Gastroesophageal sphincter (tissue), 4 donors: ENCODE measurements around the gene PANX2. TPM values are rescaled to one million over a fixed set of nuclear protein-coding genes. Genes with fewer than 3 reads are reported as not detected.

Experiments used
- ATAC-seq: fragments of 150-250 bp; one replicate; pipeline ENCODE4 v1.9.1; 2016; ENCODE audit warnings: mild to moderate bottlenecking, moderate library complexity
- H3K27ac ChIP-seq, 4 donors: fragments of 200-600 bp; sonication (generic) in 3 of 4; 1 replicate in 3 of 4; 2 replicates in 1 of 4; pipeline ENCODE4 v1.5.1; 2016 to 2019
- H3K27me3 ChIP-seq: fragments of 200-600 bp; sonication (generic); one replicate; pipeline ENCODE4 v1.5.1; 2019
- H3K36me3 ChIP-seq, 2 donors: fragments of 200-600 bp; sonication (generic); one replicate each; pipeline ENCODE4 v1.5.1; 2019; ENCODE audit warnings: control low read depth in 1 of 2
- H3K4me1 ChIP-seq, 3 donors: fragments of 200-600 bp; sonication (generic); 1 replicate in 2 of 3; 2 replicates in 1 of 3; pipeline ENCODE4 v1.5.1; 2016 to 2019; ENCODE audit warnings: control low read depth in 2 of 3
- H3K4me3 ChIP-seq, 2 donors: fragments of 200-600 bp; sonication (generic); one replicate each; pipeline ENCODE4 v1.5.1; 2019; ENCODE audit warnings: mild to moderate bottlenecking in 1 of 2, moderate library complexity in 1 of 2
- H3K9me3 ChIP-seq, 3 donors: fragments of 200-600 bp; sonication (generic); one replicate each; pipeline ENCODE4 v1.5.1; 2017 to 2019; ENCODE audit warnings: control low read depth in 2 of 3
- CTCF ChIP-seq, 4 experiments: fragments of 200-600 bp in 2 of 4; fragments of 450-650 bp in 2 of 4; sonication (generic) in 1 of 4; IDR thresholded peaks; one replicate each; pipeline ENCODE4 v1.5.1; 2017 to 2019; ENCODE audit warnings: antibody characterized with exemption in 4 of 4, mild to moderate bottlenecking in 2 of 4, moderate library complexity in 2 of 4
- EP300 ChIP-seq: sonication (generic); formaldehyde crosslinking; IDR thresholded peaks from one replicate; pipeline ENCODE4 v1.6.1; 2017; ENCODE audit warnings: antibody characterized with exemption, mild to moderate bottlenecking
- POLR2A ChIP-seq, 2 donors: fragments of 450-650 bp; IDR thresholded peaks; one replicate each; pipeline ENCODE4 v1.6.1; 2017; ENCODE audit warnings: antibody characterized with exemption in 2 of 2, mild to moderate bottlenecking in 2 of 2, moderate library complexity in 1 of 2
- POLR2AphosphoS5 ChIP-seq: sonication (generic); formaldehyde crosslinking; IDR thresholded peaks from one replicate; pipeline ENCODE4 v1.6.1; 2017; ENCODE audit warnings: antibody characterized with exemption
- WGBS, 2 donors: methylation state at CpG; one replicate each; pipeline ENCODE4 v1.1.5; 2018; ENCODE audit warnings: low coverage in 1 of 2; 5-methylcytosine and 5-hydroxymethylcytosine counted together
- total RNA-seq, 4 donors: library from RNA; depleted of rRNA; stranded (reverse); fragments of >200 nt; gene quantifications; one replicate each; pipeline ENCODE4 v1.1.0, GENCODE V29; 2016

The PANX2 gene
- total RNA-seq, 4 donors from 2014 or later = 0.13 to 0.46 TPM; not detected in 2

- TF ChIP-seq POLR2A (IDR thresholded peaks at IDR 0.05) = no peak
- no peak for TF ChIP-seq POLR2AphosphoS5
- no peak for TF ChIP-seq EP300
- TF ChIP-seq CTCF (IDR thresholded peaks at IDR 0.05) = no peak
- Histone ChIP-seq H3K4me3 (no peak overlapping the region), H3K27ac (no peak overlapping the region), H3K9me3 (no peaks in the 10 kb centered on the region), H3K27me3 (peaks cover 18% of the 10 kb centered on the region), H3K4me1 (no peaks in the 10 kb centered on the region), H3K36me3 (no peaks in the 10 kb centered on the region)
- WGBS, 2 donors = 71 to 84% methylated on average over 9 of the region's 9 CpGs
- no peak for ATAC-seq
These were observed 31.5 kb upstream of the PANX2 start for GRCh38 chr22:50138988-50139387.

- TF ChIP-seq EP300 (no peak), CTCF (IDR thresholded peaks at IDR 0.05) (no peak), POLR2AphosphoS5 (no peak), POLR2A (IDR thresholded peaks at IDR 0.05) (no peak)
- Histone ChIP-seq H3K36me3 (no peaks in the 10 kb centered on the region), H3K4me1 (no peaks in the 10 kb centered on the region), H3K4me3 (no peak overlapping the region), H3K27me3 (peaks cover 18% of the 10 kb centered on the region), H3K27ac (no peak overlapping the region), H3K9me3 (no peaks in the 10 kb centered on the region)
- WGBS, 2 donors = 76 to 85% methylated on average over 13 to 14 of the region's 15 CpGs
- ATAC-seq = no peak
These were observed 30.6 kb upstream of the PANX2 start for GRCh38 chr22:50139843-50140415.

- no peak for TF ChIP-seq POLR2AphosphoS5
- TF ChIP-seq EP300 = no peak
- no peak for TF ChIP-seq CTCF (IDR thresholded peaks at IDR 0.05)
- no peak for TF ChIP-seq POLR2A (IDR thresholded peaks at IDR 0.05)
- H3K4me1 ChIP-seq = no peaks in the 10 kb centered on the region
- ATAC-seq = no peak
- H3K4me3 ChIP-seq = no peak overlapping the region
- H3K27me3 ChIP-seq = peaks cover 21% of the 10 kb centered on the region
- no peak overlapping the region for H3K27ac ChIP-seq
- WGBS, 2 donors = 57 to 66% methylated on average over 2 to 3 of the region's 3 CpGs
- H3K9me3 ChIP-seq = no peaks in the 10 kb centered on the region
- H3K36me3 ChIP-seq = no peaks in the 10 kb centered on the region
These were observed 29.9 kb upstream of the PANX2 start for GRCh38 chr22:50140615-50141014.

- ATAC-seq = no peak
- no peaks in the 10 kb centered on the region for H3K9me3 ChIP-seq
- WGBS, 2 donors = 60 to 92% methylated on average over 2 to 3 of the region's 6 CpGs
- no peak overlapping the region for H3K27ac ChIP-seq
- peaks cover 29% of the 10 kb centered on the region for H3K27me3 ChIP-seq
- H3K36me3 ChIP-seq = no peaks in the 10 kb centered on the region
- peaks cover 0 to 1% (median 0%) of the 10 kb centered on the region in 3 donors for H3K4me1 ChIP-seq
- H3K4me3 ChIP-seq = no peak overlapping the region
- TF ChIP-seq EP300 (no peak), POLR2A (IDR thresholded peaks at IDR 0.05) (no peak), CTCF (IDR thresholded peaks at IDR 0.05) (no peak), POLR2AphosphoS5 (no peak)
These were observed 29.1 kb upstream of the PANX2 start for GRCh38 chr22:50141462-50141861.

- peaks cover 29% of the 10 kb centered on the region for H3K27me3 ChIP-seq
- H3K9me3 ChIP-seq = no peaks in the 10 kb centered on the region
- WGBS, 2 donors = 35 to 36% methylated on average over 10 to 11 of the region's 11 CpGs
- H3K36me3 ChIP-seq = no peaks in the 10 kb centered on the region
- no peak for ATAC-seq
- H3K4me1 ChIP-seq = peaks cover 0 to 4% (median 0%) of the 10 kb centered on the region in 3 donors
- TF ChIP-seq POLR2AphosphoS5 = no peak
- TF ChIP-seq POLR2A (IDR thresholded peaks at IDR 0.05) = no peak
- TF ChIP-seq EP300 = no peak
- TF ChIP-seq CTCF (IDR thresholded peaks at IDR 0.05) = no peak
- H3K27ac ChIP-seq = no peak overlapping the region
- no peak overlapping the region for H3K4me3 ChIP-seq
These were observed 28.6 kb upstream of the PANX2 start for GRCh38 chr22:50141891-50142363.
